Suprapubic skin (tissue), 4 donors: ENCODE measurements around the gene CEPT1. TPM values are rescaled to one million over a fixed set of nuclear protein-coding genes. Genes with fewer than 3 reads are reported as not detected.
"Not testable (repeated sequence)": the region's sequence is repeated elsewhere in the genome, so short reads cannot be mapped to it uniquely, and the experiment has no call there.

Experiments
- DNase-seq, 2 donors: peaks; one replicate each; pipeline ENCODE4 v3.0.0-alpha.2; 2019; ENCODE audit warnings: low spot score in 2 of 2
- H3K27ac ChIP-seq: fragments of 200-600 bp; sonication (generic); one replicate; pipeline ENCODE4 v1.5.1; 2019
- H3K27me3 ChIP-seq: fragments of 200-600 bp; sonication (generic); one replicate; pipeline ENCODE4 v1.5.1; 2019
- H3K36me3 ChIP-seq: fragments of 200-600 bp; sonication (generic); one replicate; pipeline ENCODE4 v1.5.1; 2019
- H3K4me1 ChIP-seq: fragments of 200-600 bp; sonication (generic); one replicate; pipeline ENCODE4 v1.5.1; 2019
- H3K4me3 ChIP-seq: fragments of 200-600 bp; sonication (generic); one replicate; pipeline ENCODE4 v1.5.1; 2019; ENCODE audit warnings: mild to moderate bottlenecking
- H3K9me3 ChIP-seq: fragments of 200-600 bp; sonication (generic); one replicate; pipeline ENCODE4 v1.5.1; 2019
- CTCF ChIP-seq, 2 donors: fragments of 200-600 bp in 1 of 2; fragments of 450-650 bp in 1 of 2; sonication (generic) in 1 of 2; IDR thresholded peaks; one replicate each; pipeline ENCODE4 v1.5.1; 2016 to 2019; ENCODE audit warnings: antibody characterized with exemption in 2 of 2, mild to moderate bottlenecking in 1 of 2, moderate library complexity in 1 of 2
- EP300 ChIP-seq: sonication (generic); formaldehyde crosslinking; IDR thresholded peaks from one replicate; pipeline ENCODE4 v1.6.1; 2017; ENCODE audit warnings: antibody characterized with exemption
- POLR2A ChIP-seq, 2 donors: fragments of 450-650 bp; IDR thresholded peaks; one replicate each; pipeline ENCODE4 v1.6.1; 2017; ENCODE audit warnings: antibody characterized with exemption in 2 of 2, mild to moderate bottlenecking in 2 of 2, moderate library complexity in 2 of 2
- POLR2AphosphoS5 ChIP-seq, 3 donors: sonication (generic); formaldehyde crosslinking; IDR thresholded peaks; one replicate each; pipeline ENCODE4 v1.6.1; 2017; ENCODE audit warnings: antibody characterized with exemption in 3 of 3
- WGBS: methylation state at CpG from one replicate; pipeline ENCODE4 v1.1.5; 2018; 5-methylcytosine and 5-hydroxymethylcytosine counted together
- total RNA-seq, 4 donors: library from RNA; depleted of rRNA; stranded (reverse); fragments of >200 nt; gene quantifications; one replicate each; pipeline ENCODE4 v1.1.0, GENCODE V29; 2016

The CEPT1 gene
- total RNA-seq: 10 to 100 TPM; 29.8 to 50.8 (median 36.9) TPM

- peak within 1 kb of the TSS; percentile 72 for H3K4me3 ChIP-seq
- TF ChIP-seq CTCF (IDR thresholded peaks at IDR 0.05) (no peak), POLR2A (IDR thresholded peaks at IDR 0.05) (peak in 1 of 2 donors; percentile 50), POLR2AphosphoS5 (IDR thresholded peaks at IDR 0.05) (no peak), EP300 (no peak)
- H3K27ac ChIP-seq: peak within 1 kb of the TSS; percentile 92
- no peaks in the 10 kb centered on the region for H3K27me3 ChIP-seq
- no peaks in the 10 kb centered on the region for H3K9me3 ChIP-seq
- peaks cover 44% of the 10 kb centered on the region for H3K4me1 ChIP-seq
- peak; percentile 95 for DNase-seq
- H3K36me3 ChIP-seq: peaks cover 5% of the 10 kb centered on the region
- WGBS: 0% methylated on average over 29 of the region's 68 CpGs
Measured at GRCh38 chr1:111139956-111140679, at the start of gene CEPT1, which contains the start of gene DRAM2. Gene CEPT1 (plus strand): TSS chr1:111140223. CDS start chr1:111147715, 7,492 bp downstream. Gene DRAM2 (minus strand): TSS chr1:111140093. CDS start chr1:111131554, 8,539 bp downstream.

GRCh38 chr1:111095421-111095820 lies 44.6 kb upstream of the CEPT1 start:
- H3K4me1 ChIP-seq, H3K4me3 ChIP-seq, DNase-seq, H3K36me3 ChIP-seq, H3K27ac ChIP-seq, H3K27me3 ChIP-seq: not testable (repeated sequence)
- WGBS: 93% methylated on average over 3 of the region's 3 CpGs
- peaks cover 11% of the 10 kb centered on the region for H3K9me3 ChIP-seq

GRCh38 chr1:111097356-111098099 lies 42.5 kb upstream of the CEPT1 start:
- Histone ChIP-seq H3K36me3 (no peaks in the 10 kb centered on the region), H3K27me3 (no peaks in the 10 kb centered on the region), H3K9me3 (peaks cover 17% of the 10 kb centered on the region), H3K4me1 (no peaks in the 10 kb centered on the region), H3K4me3 (no peak overlapping the region), H3K27ac (no peak overlapping the region)
- no peak for TF ChIP-seq CTCF (IDR thresholded peaks at IDR 0.05)
- no peak for TF ChIP-seq EP300
- no peak for TF ChIP-seq POLR2AphosphoS5 (IDR thresholded peaks at IDR 0.05)
- no peak for TF ChIP-seq POLR2A (IDR thresholded peaks at IDR 0.05)
- WGBS: 89% methylated on average over 2 of the region's 2 CpGs
- no peak for DNase-seq

- 83% methylated on average over 1 of the region's 1 CpG for WGBS
- DNase-seq: no peak
- H3K27me3 ChIP-seq: no peaks in the 10 kb centered on the region
- H3K27ac ChIP-seq: no peak overlapping the region
- peaks cover 17% of the 10 kb centered on the region for H3K9me3 ChIP-seq
- no peaks in the 10 kb centered on the region for H3K36me3 ChIP-seq
- TF ChIP-seq CTCF (IDR thresholded peaks at IDR 0.05) (no peak), EP300 (no peak), POLR2AphosphoS5 (IDR thresholded peaks at IDR 0.05) (no peak), POLR2A (IDR thresholded peaks at IDR 0.05) (no peak)
- no peak overlapping the region for H3K4me3 ChIP-seq
- H3K4me1 ChIP-seq: no peaks in the 10 kb centered on the region
Measured at GRCh38 chr1:111099289-111099688, 40.7 kb upstream of the CEPT1 start.

GRCh38 chr1:111101854-111102642 lies 38.0 kb upstream of the CEPT1 start:
- peaks cover 5% of the 10 kb centered on the region for H3K9me3 ChIP-seq
- H3K36me3 ChIP-seq: no peaks in the 10 kb centered on the region
- no peaks in the 10 kb centered on the region for H3K4me1 ChIP-seq
- no peaks in the 10 kb centered on the region for H3K27me3 ChIP-seq
- no peak overlapping the region for H3K27ac ChIP-seq
- WGBS: 94% methylated on average over 5 of the region's 5 CpGs
- TF ChIP-seq POLR2A (IDR thresholded peaks at IDR 0.05) (no peak), POLR2AphosphoS5 (IDR thresholded peaks at IDR 0.05) (no peak), CTCF (IDR thresholded peaks at IDR 0.05) (no peak), EP300 (no peak)
- DNase-seq: no peak
- H3K4me3 ChIP-seq: no peak overlapping the region
